ENCODE data around the gene EYA2.

EYA2 gene

DNA sequence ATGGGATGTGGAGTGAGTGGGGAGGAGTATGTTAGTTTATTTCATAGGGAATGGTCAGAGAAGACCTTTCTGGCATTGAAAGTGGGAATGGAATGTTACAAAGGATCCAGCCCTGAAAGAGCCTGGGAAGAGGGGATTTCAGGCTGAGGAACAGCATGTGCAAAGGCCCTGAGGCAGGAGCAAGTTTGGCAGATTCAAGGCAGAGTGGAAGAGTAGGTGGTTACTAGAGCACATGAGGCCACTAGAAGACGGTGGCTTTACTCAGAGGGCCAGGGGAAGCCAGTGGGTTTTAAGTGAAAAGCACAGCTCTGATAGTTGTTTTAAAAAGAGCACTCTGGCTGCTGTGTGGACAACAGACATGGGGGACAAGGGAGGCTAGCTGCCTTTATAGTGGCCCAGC is 234.7 kb downstream of the EYA2 start:
- TF ChIP-seq, protein P1, sequence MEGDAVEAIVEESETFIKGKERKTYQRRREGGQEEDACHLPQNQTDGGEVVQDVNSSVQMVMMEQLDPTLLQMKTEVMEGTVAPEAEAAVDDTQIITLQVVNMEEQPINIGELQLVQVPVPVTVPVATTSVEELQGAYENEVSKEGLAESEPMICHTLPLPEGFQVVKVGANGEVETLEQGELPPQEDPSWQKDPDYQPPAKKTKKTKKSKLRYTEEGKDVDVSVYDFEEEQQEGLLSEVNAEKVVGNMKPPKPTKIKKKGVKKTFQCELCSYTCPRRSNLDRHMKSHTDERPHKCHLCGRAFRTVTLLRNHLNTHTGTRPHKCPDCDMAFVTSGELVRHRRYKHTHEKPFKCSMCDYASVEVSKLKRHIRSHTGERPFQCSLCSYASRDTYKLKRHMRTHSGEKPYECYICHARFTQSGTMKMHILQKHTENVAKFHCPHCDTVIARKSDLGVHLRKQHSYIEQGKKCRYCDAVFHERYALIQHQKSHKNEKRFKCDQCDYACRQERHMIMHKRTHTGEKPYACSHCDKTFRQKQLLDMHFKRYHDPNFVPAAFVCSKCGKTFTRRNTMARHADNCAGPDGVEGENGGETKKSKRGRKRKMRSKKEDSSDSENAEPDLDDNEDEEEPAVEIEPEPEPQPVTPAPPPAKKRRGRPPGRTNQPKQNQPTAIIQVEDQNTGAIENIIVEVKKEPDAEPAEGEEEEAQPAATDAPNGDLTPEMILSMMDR (IDR thresholded peaks at IDR 0.05; ENCODE audit: low read depth, low read length), result no peak
- no peak overlapping the region for H3K4me3 ChIP-seq (ENCODE audit: low read depth, low read length)
- no peak for DNase-seq (ENCODE audit: low read depth, low spot score)
- in situ Hi-C loops (cut with HindIII; ENCODE audit: low sequenced_read_pairs), result no loop called here

GRCh38 chr20:47133809-47134456 is 239.3 kb downstream of the EYA2 start:
- in situ Hi-C loops (cut with HindIII; ENCODE audit: low sequenced_read_pairs), result no loop called here
- TF ChIP-seq, protein P1 (IDR thresholded peaks at IDR 0.05; ENCODE audit: low read depth, low read length), result no peak
- no peak overlapping the region for H3K4me3 ChIP-seq (ENCODE audit: low read depth, low read length)
- peak; percentile 48 for DNase-seq (ENCODE audit: low read depth, low spot score)

GRCh38 chr20:47136782-47137181 is 242.1 kb downstream of the EYA2 start:
- DNase-seq (ENCODE audit: low read depth, low spot score), result no peak
- TF ChIP-seq, protein P1 (IDR thresholded peaks at IDR 0.05; ENCODE audit: low read depth, low read length), result no peak
- no peak overlapping the region for H3K4me3 ChIP-seq (ENCODE audit: low read depth, low read length)
- in situ Hi-C loops (cut with HindIII; ENCODE audit: low sequenced_read_pairs), result no loop called here

- TF ChIP-seq, protein P1 (IDR thresholded peaks at IDR 0.05; ENCODE audit: low read depth, low read length), result no peak
- in situ Hi-C loops (cut with HindIII; ENCODE audit: low sequenced_read_pairs), result no loop called here
- DNase-seq (ENCODE audit: low read depth, low spot score), result no peak
- H3K4me3 ChIP-seq (ENCODE audit: low read depth, low read length), result no peak overlapping the region
Observed at GRCh38 chr20:47137231-47137870, 242.7 kb downstream of the EYA2 start.

- in situ Hi-C loops (cut with HindIII; ENCODE audit: low sequenced_read_pairs), result no loop called here
- DNase-seq (ENCODE audit: low read depth, low spot score), result no peak
- no peak overlapping the region for H3K4me3 ChIP-seq (ENCODE audit: low read depth, low read length)
- TF ChIP-seq, protein P1 (IDR thresholded peaks at IDR 0.05; ENCODE audit: low read depth, low read length), result no peak
Observed at GRCh38 chr20:47139934-47140535, 245.4 kb downstream of the EYA2 start.

DNA sequence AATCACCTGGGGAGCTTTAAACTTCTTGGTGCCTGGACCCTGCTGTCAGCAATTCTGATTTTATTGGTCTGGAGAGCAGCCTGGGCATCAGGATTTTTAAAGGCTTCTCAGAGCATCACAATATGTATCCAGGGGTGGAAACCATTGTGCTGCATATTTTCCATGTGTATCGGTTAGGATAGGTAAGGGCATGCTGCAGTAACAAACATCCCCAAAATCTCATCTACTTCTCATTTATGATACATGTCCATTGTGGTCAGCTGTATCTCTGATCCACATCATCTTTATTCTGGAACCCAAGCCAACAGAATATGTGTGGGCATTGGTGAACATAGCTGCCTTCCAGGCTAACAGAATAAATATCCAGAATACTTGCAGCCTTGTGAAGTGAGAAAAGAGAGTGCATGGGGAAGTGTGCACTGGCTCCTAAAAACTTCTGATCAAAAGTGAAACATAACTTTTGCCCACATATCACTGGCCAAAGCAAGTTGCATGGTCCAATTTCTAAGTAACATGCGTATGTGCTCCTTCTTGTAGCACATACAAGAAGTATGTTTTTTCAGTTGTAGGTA is 246.8 kb downstream of the EYA2 start:
- TF ChIP-seq, protein P1 (IDR thresholded peaks at IDR 0.05; ENCODE audit: low read depth, low read length), result no peak
- H3K4me3 ChIP-seq (ENCODE audit: low read depth, low read length), result no peak overlapping the region
- in situ Hi-C loops (cut with HindIII; ENCODE audit: low sequenced_read_pairs), result no loop called here
- DNase-seq (ENCODE audit: low read depth, low spot score), result no peak
